Left forelimb (tissue), 1 donor: ENCODE measurements around the gene CDK5R2.

ENCODE experiments used
- DNase-seq: peaks from one replicate; pipeline ENCODE4 v3.0.0-alpha.2; 2018; ENCODE audit warnings: low spot score

The CDK5R2 gene

GRCh38 chr2:218988164-218988563, 28.7 kb downstream of the CDK5R2 start:
- no peak for DNase-seq

- no peak for DNase-seq
Observed at GRCh38 chr2:218988650-218989049, 29.2 kb downstream of the CDK5R2 start.

GRCh38 chr2:218990052-218990451, 30.6 kb downstream of the CDK5R2 start:
- no peak for DNase-seq

GRCh38 chr2:218990612-218991011, 31.1 kb downstream of the CDK5R2 start:
- DNase-seq = no peak

GRCh38 chr2:218991674-218992168, 32.3 kb downstream of the CDK5R2 start:
- no peak for DNase-seq

- no peak for DNase-seq
Observed at GRCh38 chr2:218992196-218992595, 32.7 kb downstream of the CDK5R2 start.

- no peak for DNase-seq
Observed at GRCh38 chr2:218992703-218993344, 33.4 kb downstream of the CDK5R2 start.

- DNase-seq = no peak
Observed at GRCh38 chr2:218993345-218994315, 34.2 kb downstream of the CDK5R2 start, which contains the start of gene CRYBA2. CRYBA2 (minus strand) TSS chr2:218993422; CDS start chr2:218993176, 246 bp downstream.

GRCh38 chr2:218995561-218995960, 36.1 kb downstream of the CDK5R2 start:
- DNase-seq = no peak

- peak; percentile 88 for DNase-seq
Observed at GRCh38 chr2:218995972-218996711, 36.7 kb downstream of the CDK5R2 start.

GRCh38 chr2:218996937-218997336, 37.5 kb downstream of the CDK5R2 start:
- no peak for DNase-seq

- DNase-seq = no peak
Observed at GRCh38 chr2:218997731-218998130, 38.3 kb downstream of the CDK5R2 start.

- no peak for DNase-seq
Observed at GRCh38 chr2:218998414-218999002, 39.0 kb downstream of the CDK5R2 start.

GRCh38 chr2:218999021-218999880, 39.8 kb downstream of the CDK5R2 start:
- DNase-seq = no peak

- DNase-seq = no peak
Observed at GRCh38 chr2:218999881-219000568, 40.6 kb downstream of the CDK5R2 start.

- no peak for DNase-seq
Observed at GRCh38 chr2:219000569-219000960, 41.1 kb downstream of the CDK5R2 start.

- no peak for DNase-seq
Observed at GRCh38 chr2:219001100-219001576, 41.7 kb downstream of the CDK5R2 start.

GRCh38 chr2:219001577-219002394, 42.3 kb downstream of the CDK5R2 start:
- DNase-seq = no peak
